SU-DHL-6 (cell line): ENCODE data around the gene MAML1.

Experiments
- EZH2phosphoT487 ChIP-seq: fragments of 200-600 bp; sonication (generic), shearing (Covaris generic); conservative IDR thresholded peaks from 2 replicates; pipeline ENCODE4 v1.6.1; 2018; ENCODE audit warnings: mild to moderate bottlenecking, antibody characterized with exemption, low read length, moderate library complexity, mixed read lengths
- TF ChIP-seq, protein P1 (sequence below): fragments of 200-600 bp; sonication (generic); IDR thresholded peaks from one replicate; pipeline ENCODE4 v1.5.1; 2017; ENCODE audit warnings: antibody characterized with exemption, mild to moderate bottlenecking, low read length, moderate library complexity; ENCODE audit not compliant: insufficient read depth, poor library complexity, severe bottlenecking

DNA sequence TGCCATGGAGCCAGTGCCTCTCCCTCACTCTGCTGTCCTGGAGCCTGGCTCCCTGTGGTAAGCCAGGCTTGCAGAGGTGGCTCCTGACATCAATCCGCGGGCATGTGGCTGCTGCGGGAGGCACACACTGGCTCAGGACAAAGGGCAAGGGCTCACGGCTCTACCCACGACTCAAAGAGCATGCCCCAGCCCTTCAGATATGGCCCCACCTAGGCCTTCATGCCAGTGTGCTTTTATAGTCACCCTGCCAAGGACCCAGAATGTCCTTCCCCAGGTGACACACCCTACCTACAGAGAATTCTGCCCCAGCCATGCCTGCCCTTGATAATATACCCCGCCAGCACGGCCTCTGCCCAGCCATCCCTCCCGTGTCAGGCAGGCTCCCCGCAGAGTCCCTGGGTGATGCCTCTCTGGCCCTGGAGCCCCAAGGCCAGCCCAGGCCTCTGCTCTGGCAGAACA lies 72.5 kb downstream of the MAML1 start:
- TF ChIP-seq, protein P1, sequence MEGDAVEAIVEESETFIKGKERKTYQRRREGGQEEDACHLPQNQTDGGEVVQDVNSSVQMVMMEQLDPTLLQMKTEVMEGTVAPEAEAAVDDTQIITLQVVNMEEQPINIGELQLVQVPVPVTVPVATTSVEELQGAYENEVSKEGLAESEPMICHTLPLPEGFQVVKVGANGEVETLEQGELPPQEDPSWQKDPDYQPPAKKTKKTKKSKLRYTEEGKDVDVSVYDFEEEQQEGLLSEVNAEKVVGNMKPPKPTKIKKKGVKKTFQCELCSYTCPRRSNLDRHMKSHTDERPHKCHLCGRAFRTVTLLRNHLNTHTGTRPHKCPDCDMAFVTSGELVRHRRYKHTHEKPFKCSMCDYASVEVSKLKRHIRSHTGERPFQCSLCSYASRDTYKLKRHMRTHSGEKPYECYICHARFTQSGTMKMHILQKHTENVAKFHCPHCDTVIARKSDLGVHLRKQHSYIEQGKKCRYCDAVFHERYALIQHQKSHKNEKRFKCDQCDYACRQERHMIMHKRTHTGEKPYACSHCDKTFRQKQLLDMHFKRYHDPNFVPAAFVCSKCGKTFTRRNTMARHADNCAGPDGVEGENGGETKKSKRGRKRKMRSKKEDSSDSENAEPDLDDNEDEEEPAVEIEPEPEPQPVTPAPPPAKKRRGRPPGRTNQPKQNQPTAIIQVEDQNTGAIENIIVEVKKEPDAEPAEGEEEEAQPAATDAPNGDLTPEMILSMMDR: no peak
- no peak for TF ChIP-seq EZH2phosphoT487
